Measurements from ENCODE around the gene AKAP7.

Gene AKAP7

DNA sequence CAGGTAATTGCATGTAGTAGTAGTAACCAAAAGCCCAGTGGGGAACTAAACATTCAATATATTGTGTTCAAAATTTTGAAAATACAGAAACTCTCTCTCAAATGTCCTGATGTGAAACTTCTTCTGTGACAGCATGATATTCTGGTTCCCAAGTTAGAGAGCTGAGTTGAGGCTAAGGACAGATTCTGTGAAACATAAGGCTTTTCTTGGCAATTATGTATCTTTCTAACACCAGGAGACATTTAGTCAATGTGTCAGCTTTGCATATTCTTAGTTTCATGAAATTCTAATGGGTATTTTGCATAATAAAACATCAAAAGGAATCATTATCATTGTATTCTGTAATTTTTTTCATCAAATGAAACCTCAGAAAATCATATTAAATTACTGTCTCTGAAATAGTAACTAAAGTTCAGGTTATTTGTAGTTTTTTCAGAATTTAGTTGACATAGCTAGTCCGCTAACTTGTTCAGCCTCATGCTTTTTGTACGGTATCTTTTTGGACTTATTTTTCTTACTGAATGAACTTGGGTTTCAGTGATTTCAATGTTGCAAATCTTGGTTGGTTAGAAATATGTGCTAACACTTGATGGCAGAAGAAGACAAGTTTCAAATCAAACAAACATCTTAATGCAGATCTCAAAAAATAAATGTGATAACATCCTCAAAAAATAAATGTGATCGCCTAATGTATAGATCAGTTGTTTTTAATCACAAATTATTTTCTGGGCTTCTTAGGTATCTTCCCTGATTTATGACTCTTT lies 70.4 kb downstream of the AKAP7 start:
- FAIRE-seq, result no peak

DNA sequence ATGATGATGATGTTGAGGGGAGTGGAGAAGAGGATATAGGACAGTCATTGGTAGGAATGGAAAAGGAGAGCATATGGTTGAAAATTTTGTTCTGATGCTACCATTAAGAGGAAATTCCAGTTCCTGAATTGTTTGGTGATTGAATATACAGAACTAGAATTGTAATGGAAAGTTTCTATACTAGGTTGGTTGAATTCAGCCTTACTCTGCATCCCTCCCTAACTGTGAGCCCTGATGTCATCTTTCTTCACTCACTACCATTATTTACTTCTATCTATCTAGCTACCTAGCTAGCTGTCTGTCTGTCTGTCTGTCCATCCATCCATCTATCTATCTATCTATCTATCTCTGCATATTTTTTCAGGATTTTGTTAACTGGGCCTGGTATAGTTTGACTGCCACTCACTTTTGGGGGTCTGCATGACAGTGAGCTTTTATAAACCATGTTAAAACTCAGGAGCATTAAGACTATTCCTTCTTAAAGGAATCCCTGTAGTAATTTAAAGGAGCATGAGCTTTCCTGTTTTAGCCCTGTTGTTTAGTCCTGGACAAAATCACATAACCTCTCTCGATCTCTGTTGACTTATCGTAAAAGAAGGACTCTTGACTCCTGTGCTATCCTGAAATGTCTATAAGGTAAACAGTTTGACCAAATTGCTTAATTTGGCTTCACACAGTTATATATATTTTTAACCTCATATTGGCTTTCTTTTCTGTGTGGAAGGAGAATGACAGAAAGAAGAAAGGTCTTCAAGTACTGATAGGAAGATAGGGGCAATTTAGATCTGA lies 71.4 kb downstream of the AKAP7 start:
- FAIRE-seq, result no peak

DNA sequence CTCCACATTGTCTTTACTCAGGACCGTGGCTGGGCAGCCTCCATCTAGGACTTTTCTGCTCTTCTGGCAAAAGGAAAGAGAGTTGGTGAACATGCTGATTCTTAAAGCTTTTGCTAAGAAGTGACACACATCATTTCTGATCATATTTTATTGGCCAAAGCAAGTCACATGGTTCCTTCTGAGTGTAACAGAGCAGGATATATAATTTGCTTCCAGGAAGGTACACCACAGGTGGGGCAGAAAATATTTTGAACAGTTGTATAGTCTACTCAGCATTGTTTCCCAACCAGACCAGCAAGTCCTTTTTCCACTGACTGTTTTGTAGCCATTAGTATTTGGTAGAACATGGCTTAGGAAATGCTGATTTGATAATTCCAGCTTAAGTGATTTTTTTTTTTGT lies 73.5 kb downstream of the AKAP7 start:
- FAIRE-seq, result no peak

DNA sequence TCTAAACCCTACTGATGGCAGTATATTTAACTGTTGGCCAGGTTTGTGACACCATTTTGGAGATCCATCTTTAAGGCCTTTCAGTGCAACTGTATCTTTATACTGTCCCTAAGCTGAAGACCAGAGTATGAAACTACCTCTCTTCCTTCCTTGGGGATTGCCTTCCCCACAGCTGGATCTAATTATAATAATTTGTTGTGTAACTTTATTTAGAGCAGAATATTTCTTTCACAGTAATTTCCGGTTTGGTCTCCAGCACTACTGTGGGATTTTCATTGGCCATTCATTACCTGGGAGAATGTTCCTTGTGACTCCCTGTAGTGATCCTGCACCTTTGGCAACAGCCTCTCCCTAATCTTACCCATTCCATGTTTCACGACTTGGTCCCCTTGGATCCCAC lies 75.2 kb downstream of the AKAP7 start:
- no peak for FAIRE-seq

DNA sequence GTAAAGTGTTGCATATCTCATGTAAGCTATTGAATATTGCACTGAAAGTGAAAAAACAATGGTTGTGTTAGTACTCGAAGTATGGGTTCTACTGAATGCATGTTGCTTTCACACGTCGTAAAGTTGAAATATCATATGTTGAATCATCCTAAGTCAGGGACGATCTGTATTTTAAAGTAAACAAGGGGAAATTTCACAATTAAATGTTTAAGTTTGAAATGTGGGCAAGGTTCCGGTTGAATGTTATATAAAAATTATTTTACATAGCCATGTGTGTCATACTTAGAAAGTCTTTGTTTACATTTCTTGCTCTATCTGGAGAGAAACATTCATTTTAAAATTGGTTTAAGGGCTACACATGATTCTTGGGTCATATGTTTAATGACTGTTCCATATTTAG lies 76.8 kb downstream of the AKAP7 start:
- FAIRE-seq, result no peak

DNA sequence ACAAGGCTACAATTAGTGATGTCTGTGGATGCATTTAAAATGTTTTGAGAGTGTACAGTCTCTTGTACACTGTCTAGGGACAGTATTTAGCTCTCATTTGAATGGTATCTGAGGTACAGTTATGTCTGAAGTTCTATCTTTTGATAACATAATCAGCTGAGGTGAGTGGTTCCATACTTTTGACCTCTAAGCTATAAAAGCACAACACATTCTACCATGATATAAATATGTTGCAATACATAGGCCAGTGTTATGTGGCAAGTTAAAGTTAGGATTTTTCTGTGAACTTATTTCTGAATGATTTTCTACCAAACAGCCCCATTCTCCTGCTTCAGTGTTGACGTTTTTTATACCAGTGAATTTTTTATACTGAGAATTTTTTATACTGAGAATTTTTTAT lies 77.6 kb downstream of the AKAP7 start:
- no peak for FAIRE-seq

DNA sequence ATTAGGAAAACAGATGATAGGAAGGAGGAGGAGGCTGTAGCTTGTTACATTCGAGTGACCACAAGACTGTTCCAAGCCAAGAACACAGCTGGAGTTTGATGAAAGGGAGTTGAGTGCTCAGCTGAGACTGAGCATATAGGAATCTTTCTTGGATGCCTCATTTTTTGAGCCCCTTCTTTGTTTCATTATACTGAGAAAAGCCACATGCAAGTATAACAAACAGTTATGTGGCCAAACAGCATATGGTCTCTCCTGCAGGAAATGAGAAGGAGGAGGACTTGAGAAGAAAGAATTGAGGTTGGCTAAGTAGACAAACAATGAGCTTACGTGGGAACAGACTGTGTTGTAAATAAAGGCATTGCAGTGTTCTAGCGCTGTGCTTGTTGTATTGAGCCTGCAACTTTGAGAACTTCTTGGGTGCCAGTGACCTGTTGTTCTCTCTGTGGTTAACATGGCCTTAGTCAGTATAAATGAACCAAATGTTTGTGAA lies 78.3 kb downstream of the AKAP7 start:
- no peak for FAIRE-seq

DNA sequence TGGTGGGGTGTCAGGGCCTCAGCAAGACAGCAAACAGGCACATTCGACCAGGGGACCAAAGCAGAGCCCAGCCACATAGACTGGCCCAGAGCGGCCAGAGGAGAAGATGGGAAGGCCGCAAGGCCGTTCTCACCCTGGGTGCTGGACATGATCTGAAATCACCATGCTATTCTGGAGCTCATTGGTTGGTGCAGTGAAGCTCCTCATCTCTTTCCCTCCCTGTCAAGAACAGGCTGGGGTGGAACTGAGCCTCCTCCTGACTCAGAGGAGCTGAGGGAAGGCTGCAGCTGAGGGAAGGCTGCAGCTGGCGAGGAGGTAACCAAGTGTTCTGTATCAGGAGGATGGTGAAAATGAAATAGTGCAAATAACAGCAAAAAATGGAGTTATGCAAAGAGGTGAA lies 80.0 kb downstream of the AKAP7 start:
- no peak for FAIRE-seq

DNA sequence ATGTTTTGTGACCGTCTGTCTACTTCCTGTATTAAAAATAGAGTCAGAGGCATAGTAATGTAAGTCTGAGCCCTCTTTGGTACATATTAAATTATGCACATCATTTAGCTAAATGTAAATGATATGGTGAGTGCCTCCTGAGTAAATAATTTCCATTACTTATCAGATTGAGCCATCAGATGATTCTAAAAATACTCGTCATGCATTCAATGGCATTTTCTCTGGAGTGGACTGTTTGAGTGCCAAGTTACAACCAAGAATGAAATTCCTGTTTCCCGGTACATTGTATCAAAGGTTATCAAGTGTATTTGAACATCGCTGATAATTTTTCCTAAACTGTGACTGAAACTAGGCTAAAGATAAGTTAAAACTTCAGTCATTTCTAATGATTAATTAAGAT lies 81.0 kb downstream of the AKAP7 start:
- no peak for FAIRE-seq

DNA sequence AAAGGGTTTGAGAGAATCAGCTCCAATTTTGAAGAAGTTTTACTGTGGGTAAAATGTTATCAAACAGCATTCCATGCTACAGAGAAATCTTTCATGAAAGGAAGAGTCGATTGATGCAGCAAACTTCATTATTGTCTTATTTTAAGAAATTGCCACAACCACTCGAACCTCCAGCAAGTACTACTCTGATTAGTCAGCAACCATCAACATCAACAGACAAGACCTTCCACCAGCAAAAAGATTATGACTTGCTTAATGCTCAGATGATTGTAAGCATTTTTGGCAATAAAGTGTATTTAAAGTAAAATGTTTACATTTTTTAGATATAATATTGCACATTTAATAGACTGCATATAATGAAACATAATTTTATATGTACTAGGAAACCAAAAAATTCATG lies 87.5 kb downstream of the AKAP7 start:
- FAIRE-seq, result no peak

DNA sequence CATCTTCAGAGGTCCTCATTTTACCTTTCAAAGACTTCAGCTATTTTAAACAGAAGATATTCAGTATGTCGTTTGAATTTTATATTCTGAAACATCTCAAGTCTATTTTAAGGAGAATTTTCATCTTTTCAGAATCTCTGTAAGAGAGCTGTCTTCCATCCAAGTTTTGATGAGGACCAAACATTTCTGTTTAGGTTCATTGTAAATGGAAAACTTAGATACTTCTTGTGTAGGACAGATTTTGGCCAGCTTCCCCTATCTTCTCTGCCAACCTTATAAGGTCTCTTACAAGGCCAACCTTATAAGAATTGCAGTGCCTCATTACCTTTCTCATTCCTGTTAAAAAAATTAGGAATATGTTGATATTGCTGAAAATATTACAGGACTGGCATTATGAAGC lies 88.1 kb downstream of the AKAP7 start:
- FAIRE-seq, result no peak

DNA sequence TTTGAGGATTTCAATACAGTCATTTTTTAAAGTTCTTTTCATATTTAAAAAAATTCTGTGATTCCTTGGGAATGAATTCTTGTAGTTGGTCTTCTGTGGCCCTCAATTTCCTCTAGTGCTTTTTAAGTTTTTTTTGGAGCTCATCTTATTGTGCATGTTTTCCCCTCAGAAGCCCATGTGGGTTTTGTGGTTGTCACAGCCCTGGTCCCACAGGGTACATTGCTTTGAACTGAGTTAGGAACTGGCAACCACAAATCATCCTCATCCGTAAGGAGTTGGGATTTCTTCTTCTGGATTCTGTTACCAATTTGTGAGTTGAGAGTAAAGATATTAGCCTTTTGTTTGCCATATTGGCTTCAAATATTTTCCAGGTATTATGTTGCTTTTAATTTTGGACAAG lies 89.9 kb downstream of the AKAP7 start:
- FAIRE-seq, result no peak

DNA sequence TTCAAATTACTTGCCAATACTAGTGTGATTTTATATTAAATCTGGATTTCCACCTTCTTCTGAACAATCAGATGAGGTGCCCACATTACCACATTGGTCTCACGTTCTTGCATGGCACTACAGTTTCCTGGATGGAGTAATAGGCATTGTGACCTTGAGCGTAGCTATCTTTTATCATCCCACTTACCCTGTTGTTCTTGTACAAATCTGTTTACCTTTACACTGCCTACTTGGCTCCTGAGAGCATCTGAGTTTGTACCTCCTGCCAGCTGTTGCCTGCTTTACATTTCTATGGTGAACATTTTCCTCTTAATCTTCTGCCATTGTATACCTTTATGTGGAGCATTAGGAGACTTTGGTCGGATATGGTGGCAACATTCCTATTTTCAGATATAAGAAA lies 90.7 kb downstream of the AKAP7 start:
- no peak for FAIRE-seq

DNA sequence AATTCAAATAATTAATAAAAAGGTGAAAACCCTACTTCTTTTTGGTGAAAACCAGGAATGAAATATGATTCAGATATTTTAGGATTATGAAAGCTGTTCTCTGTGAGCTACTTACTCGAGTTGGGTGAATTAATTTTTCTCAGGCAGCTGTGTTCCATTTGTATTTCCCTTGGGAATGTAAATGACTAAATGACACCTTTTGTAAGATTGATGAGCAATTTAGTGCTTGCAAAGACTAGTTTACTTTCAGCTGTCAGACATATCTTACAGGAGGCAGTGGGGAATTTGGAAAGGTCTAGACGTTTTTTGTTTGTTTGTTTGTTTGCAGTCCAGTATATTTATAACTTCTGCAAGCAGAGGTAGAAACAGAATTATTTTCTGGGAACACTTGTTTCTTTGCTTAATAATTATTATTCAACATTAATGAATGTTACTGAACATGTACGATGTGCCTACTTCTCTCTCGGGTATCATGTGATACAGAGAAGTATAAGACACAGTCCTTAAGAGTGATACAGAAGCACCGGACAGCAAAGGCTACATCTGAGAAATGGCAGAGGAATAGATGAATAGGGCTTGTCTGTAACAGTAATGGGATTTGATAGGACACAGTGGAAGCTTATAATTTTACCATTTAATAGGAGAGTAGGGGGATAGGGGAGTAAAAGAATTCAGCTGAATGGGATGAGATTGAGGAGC lies 91.3 kb downstream of the AKAP7 start:
- no peak for FAIRE-seq

DNA sequence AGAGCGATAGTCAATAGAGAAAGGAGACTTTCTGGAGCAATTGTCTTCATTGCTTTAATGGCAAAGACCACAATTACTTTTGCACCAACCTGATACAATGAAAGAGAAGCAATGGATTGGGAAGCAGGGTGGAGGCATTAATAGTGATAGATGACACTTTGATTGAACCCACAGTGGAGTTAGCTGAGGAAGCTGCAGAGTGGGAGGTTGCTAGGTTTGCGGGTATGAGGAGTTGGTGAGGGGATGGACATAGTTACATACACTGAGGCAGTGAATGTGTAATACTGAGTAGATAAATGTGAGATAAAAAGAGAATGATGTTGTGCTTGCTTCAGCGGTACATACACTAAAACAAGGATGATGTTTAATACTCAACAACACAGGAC lies 91.9 kb downstream of the AKAP7 start:
- FAIRE-seq, result no peak

DNA sequence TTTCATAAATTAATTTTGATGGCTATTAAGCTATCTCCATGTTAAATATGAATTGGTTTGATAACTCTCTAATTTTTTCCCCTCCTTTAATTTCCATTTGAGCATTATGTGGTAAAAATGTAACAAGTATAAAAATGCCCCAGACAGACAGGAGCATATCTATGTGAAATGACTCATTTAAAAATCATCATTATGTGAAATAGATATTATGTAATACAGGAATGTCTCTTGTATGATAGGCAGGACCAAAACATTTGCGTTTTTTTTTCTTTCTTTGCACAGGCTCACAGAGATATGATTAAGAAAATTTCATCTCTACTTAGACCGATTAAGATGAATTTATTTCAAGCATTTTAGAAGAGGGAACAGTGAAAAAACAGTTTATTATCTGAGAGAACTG lies 95.8 kb downstream of the AKAP7 start:
- no peak for FAIRE-seq

DNA sequence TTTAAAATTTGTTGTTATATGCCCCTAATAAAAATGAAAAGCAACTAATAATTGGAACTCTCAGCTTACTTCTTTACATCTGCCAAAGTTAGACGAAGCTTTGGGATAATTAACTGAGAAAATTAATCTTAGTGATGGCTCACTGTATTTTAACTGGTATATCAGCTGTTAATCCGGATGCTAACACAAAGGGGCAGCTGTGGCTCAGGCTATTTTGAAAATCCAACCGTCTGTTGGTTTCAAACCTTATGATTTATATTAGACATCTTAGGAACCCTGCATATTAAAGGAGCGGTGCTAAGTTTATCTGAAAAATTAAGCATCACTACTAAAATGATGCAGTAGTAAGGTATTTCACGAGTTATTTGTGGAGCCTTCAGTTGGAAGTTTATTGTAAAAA lies 96.6 kb downstream of the AKAP7 start:
- no peak for FAIRE-seq

DNA sequence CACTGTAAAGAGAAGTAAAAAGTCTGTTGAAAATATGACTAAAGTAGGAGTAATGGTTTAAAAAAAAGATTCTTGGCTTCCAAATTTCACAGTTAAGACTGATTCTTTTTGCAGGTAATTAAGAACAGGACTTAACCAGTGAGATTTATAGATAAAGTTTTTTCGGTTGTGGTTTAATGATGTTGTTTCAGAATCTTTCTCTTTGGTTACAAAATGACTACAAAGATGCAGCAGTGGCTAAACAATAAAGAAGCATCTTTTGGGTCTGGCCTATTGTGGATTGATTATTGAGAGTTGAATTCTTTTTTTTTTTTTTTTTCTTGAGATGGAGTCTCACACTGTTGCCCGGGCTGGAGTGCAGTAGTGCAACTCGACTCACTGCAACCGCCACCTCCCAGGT lies 109.7 kb downstream of the AKAP7 start:
- FAIRE-seq, result no peak

DNA sequence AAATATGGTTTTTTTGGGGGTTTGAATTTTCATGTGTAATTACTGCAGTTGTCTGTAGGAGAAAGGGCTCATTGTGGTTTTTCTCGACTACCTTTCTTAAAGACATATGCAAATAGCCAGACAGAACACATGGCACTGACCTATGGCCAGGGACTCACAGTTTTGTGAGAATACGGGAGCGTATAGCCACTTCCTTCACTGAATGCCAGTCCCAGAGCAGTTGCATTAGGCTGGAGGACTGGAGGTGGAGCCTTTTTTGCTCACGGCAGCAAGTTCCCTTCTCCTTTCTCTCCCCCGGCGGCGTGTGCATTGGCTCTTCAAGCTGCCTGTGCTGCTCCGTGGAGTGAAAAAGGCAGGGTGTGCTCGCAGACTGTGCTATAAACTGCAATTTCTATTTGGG lies 114.9 kb downstream of the AKAP7 start:
- no peak for FAIRE-seq

DNA sequence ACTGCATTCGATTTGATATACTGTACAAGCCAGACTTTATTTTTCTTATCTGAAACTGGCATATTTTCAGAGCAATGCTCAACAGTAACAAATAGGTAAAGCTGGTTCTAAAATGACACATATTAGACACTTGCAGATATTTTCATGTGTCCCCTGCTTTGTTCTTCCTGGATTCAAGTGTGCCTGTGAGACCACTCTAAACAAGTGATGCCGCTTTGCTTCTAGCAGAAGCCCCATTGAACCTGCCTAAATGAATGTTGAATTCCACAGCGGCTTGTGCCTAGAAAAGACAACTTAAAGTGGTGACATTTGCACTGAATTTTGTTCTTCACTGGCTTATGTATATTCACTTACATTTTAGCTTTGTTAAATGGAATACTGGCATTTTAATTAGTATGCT lies 115.7 kb downstream of the AKAP7 start:
- FAIRE-seq, result no peak

DNA sequence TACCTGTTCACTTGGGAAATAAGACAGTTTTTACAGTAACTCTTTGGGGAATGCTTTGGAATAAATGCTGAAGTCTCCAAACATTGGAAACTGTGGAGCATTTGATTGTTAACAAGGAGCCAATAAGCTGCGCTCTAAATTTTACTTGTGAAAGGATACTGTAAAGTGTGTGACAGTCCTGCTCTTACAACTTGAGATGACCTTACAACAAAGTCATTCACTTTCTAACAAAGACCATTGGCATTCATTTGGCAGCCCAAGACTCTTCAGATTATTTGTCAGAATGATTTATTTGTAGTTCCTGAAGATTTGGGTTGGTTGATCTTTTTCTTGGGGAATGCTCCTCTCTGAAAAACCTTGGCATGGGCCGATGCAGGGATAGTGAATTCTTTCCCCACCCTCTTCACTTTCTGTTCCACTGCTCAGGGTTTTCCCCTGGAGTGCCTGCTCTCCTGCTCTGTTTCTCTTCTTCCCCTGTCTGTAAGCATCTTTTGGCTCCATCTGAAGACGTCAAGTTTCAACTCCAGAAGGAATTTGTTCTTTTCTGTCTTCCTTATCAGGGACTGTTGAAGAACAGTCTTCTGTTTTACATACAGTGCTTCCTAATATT lies 116.4 kb downstream of the AKAP7 start:
- no peak for FAIRE-seq

DNA sequence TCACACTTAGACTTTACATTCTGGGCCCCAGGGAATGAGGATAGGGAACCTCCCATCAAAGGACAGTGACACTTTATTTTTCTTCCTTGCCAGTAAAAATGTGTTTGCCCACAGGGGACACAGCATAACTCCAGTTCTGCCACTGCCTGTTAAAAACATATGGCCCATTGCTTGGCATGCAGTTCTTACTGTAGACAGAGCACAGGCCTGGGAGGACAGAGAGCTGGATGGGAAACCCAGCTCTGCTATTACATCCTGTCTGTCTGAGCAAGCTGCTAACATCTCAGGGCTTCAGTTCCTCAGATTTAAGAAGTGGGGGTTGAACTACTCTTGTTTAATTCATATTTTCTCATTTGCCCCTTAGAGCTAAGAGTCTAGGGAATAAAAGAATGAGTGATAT lies 120.2 kb downstream of the AKAP7 start:
- FAIRE-seq, result no peak

DNA sequence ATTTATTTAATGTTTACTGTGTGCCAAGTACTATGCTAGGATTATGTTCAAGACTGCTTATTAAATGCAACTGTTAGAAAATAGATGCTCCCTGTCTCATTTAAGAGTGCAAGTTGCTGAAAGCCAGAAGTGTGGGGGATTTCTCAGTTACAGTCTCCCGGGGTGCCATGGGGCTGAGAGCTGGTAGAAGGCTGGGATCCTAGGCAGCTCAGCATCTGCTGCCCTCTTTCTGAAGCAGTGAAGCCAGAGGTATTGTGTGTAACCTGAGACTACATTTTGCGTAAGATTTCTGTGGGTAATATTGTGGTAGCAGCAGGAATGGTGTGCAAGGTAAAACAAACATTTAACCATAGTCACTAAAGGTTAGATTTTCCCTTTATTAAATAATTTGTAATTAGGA lies 120.6 kb downstream of the AKAP7 start:
- FAIRE-seq, result no peak

Measured in colon (tissue), 2 donors.